GM12878 (cell line): Measurements from ENCODE around the gene AP2S1.

Experiments
- CHD1 ChIP-seq: IDR thresholded peaks from 2 replicates; pipeline ENCODE4 v1.6.1; 2012; ENCODE audit warnings: low read depth, low read length, improper control_type of control experiment
- FOS ChIP-seq: IDR thresholded peaks from 3 replicates; pipeline ENCODE4 v1.6.1; 2011; ENCODE audit warnings: borderline replicate concordance; ENCODE audit not compliant: insufficient read length; ENCODE audit errors: extremely low read depth
- NFYB ChIP-seq: IDR thresholded peaks from 2 replicates; pipeline ENCODE4 v1.6.1; 2011; ENCODE audit warnings: low read depth, mild to moderate bottlenecking, low read length, improper control_type of control experiment, moderate library complexity; ENCODE audit not compliant: insufficient read depth
- RAD51 ChIP-seq: fragments of 450-650 bp; IDR thresholded peaks from 2 replicates; pipeline ENCODE4 v1.6.1; 2016; ENCODE audit warnings: moderate library complexity, mild to moderate bottlenecking, inconsistent platforms
- TAF1 ChIP-seq: IDR thresholded peaks from 2 replicates; pipeline ENCODE4 v1.6.1; 2011; ENCODE audit warnings: mild to moderate bottlenecking, low read depth, low read length, borderline replicate concordance
- TF ChIP-seq, protein P1 (sequence below), 3 experiments: IDR thresholded peaks in 2 of 3; conservative IDR thresholded peaks in 1 of 3; 2 replicates each; pipeline ENCODE4 v1.5.1; 2011; ENCODE audit warnings: low read depth in 3 of 3, low read length in 3 of 3, mild to moderate bottlenecking in 3 of 3, control low read depth in 2 of 3, moderate library complexity in 2 of 3, inconsistent platforms in 1 of 3, mixed read lengths in 1 of 3; ENCODE audit not compliant: control insufficient read depth in 2 of 3, insufficient read depth in 1 of 3; ENCODE audit errors: extremely low read depth in 1 of 3

DNA sequence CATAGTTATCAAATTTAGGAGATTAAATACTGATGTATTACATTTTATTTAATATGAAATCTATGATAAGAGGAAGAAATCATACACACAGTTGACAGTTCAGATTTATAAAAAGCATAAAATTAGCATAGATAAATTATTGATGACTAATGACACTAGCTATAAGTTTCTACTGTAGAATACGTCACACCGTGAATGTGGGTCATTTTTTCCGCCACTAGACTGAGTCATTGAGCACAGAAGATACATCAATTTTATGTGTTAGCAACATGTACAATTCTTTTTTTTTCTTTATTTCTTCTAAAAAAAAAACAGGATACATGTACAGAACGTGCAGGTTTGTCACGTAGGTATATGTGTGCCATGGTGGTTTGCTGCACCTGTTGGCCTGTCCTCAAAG, 22.2 kb downstream of the AP2S1 start:
- TF ChIP-seq TAF1 (no peak), CHD1 (no peak), RAD51 (no peak), NFYB (no peak), FOS (no peak)
- TF ChIP-seq, protein P1, sequence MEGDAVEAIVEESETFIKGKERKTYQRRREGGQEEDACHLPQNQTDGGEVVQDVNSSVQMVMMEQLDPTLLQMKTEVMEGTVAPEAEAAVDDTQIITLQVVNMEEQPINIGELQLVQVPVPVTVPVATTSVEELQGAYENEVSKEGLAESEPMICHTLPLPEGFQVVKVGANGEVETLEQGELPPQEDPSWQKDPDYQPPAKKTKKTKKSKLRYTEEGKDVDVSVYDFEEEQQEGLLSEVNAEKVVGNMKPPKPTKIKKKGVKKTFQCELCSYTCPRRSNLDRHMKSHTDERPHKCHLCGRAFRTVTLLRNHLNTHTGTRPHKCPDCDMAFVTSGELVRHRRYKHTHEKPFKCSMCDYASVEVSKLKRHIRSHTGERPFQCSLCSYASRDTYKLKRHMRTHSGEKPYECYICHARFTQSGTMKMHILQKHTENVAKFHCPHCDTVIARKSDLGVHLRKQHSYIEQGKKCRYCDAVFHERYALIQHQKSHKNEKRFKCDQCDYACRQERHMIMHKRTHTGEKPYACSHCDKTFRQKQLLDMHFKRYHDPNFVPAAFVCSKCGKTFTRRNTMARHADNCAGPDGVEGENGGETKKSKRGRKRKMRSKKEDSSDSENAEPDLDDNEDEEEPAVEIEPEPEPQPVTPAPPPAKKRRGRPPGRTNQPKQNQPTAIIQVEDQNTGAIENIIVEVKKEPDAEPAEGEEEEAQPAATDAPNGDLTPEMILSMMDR (IDR thresholded peaks at IDR 0.05 in 2 of 3, conservative IDR thresholded peaks at IDR 0.05 in 1 of 3; ENCODE audit: control insufficient read depth in 2 of 3, extremely low read depth in 1 of 3, insufficient read depth in 1 of 3, low read depth in 3 of 3, low read length in 3 of 3), result no peak
